ELF-1 (cell line): ENCODE data around the gene RNH1.

ENCODE experiments used
- DNase-seq: peaks from one replicate; pipeline ENCODE4 v3.0.0-alpha.2; 2016; ENCODE audit warnings: low read depth, low spot score

RNH1 gene

DNA sequence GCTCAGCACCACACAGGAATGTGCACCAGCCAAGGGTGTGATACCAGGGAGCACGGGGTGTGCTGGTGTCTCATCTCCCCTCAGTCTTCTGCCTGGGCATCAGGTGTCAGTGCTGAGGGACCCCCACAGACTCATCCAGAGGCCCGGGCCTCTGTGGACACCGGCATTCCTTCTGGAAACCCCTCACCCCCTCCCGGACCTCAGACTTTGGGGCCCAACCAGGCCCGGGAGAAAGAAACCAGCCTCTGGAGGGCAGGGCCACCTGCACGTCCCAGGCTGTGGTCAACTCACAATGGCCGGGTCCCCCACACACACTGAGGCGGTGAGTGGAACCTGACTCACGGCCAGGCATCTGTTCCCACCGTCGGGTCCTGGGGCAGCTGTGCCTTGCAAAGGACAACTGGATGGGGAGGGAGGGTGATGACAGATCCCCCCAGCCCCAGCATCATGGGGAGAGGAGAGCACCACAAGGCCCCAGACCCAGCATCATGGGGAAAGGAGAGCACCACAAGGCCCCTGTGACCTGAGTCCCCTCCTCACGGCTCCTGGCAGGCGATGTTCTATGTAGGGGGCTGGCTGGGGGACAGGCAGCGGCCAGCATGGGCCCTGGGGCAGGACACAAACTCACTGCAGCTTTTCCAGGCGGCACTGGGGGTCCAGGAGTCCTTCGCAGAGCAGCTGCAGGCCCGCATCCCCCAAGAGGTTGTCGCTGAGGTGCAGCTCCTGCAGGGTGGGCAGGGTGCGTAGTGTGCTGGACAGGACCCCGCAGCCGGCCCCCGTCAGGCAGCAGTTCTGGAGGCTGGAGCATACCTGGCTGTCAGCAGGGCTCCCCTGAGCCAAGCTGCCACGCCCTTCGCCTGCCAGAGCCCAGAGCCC lies 7.6 kb downstream of the RNH1 start:
- DNase-seq = no peak

DNA sequence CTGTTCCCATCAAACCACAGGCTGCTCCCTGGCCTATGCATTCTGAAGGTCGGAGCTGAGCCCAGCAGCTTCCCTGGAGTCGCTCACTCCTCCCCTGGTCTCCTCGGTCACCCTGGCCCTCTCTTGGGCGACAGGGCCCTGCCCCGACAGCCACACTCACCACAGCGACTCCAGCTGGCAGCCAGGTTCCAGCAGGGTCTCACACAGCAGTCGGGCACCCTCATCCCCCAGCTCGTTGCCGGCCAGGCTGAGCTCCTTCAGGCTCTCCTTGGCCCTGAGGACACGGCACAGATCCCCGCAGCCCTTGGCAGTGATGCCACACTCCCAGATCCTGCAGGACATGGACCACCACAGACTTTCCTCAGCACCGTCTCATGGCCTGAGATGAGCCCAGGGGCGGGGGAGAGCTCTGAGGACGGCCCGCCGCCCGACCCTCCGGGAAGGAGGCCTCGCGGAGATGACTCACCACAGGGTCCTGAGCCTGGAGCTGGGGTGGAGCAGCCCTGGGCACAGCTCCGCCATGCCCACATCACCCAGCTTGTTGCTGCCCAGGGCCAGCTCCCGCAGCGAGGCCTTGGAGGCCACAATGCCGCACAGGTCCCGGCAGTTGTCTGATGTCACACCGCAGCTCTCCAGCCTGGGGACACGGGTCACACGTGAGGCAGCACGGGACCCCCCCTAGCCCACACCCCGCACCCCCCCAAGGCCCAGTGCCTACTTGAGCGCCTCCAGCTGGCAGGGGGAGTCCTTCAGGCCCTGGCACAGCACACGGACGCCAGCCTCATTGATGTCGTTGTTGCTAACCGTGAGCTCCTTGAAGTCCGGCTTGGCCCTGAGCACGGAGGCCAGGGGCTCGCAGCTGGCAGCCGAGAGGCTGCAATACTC lies 8.5 kb downstream of the RNH1 start:
- DNase-seq = no peak

DNA sequence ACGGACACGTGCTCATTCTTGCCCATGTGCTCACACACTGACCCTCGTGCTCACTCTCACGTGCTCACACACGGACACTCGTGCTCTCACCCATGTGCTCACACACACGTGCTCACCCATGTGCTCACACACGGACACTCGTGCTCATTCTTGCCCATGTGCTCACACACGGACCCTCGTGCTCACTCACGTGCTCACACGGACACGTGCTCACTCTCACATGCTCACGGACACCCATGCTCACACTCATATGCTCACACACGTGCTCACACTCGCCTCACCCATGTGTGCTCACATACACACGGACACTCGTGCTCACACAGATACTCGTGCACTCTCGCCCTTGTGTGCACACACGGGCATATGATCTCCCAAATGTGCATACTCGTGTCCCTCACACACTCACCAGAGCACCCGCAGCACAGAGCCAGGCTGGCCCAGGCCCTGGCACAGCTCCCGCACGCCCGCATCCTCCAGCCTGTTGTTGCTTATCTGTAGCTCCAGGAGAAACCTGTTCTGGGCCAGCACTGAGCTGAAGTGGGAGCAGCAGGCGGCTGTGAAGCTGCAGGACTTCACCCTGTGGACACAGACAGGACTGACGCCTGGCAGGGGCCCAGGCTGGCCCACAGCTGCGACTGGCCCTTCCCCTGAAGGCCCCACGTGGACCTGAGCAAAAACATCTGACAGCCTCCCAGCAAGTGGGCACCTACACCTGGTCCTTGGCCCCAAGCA lies 9.3 kb downstream of the RNH1 start:
- DNase-seq = no peak

DNA sequence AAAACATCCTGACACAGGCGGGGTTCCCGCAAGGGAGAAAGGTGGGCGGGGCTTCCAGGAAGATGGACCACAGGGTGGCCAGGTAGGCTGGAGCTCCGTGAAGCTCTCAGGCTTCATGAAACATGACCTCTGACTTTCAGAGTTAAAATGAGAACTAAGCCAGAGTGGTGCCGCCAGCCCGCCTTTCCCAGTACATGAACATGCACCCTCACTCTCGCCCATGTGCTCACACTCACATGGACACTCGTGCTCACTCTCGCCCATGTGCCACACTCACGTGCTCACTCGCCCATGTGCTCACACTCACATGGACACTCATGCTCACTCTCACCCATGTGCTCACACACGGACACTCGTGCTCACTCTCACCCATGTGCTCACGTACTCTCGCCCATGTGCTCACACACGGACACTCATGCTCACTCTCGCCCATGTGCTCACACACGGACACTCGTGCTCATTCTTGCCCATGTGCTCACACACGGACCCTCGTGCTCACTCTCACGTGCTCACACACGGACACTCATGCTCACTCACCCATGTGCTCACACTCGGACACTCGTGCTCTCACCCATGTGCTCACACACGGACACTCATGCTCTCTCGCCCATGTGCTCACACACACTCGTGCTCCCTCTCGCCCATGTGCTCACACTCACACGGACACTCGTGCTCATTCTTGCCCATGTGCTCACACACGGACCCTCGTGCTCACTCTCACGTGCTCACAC lies 10.0 kb downstream of the RNH1 start:
- no peak for DNase-seq

DNA sequence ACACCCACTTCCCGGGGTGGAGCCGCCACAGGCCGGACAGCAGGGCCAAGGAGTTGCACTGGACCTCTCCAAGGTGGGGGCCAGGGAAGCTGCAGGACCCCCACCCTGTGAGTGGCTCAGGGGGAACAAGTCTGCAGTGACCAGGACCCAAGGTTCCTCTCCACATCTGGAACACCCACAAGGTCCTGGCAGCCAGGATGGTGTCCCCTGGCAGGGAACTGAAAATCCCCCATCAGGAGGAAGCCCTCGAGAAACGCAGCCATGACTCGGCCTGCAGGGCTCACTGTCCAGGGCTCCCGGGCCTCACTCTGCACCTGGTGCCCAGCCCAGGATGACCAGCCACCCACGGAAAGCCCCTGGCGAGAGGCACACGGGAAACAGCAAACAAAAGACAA lies 11.5 kb downstream of the RNH1 start:
- no peak for DNase-seq

DNA sequence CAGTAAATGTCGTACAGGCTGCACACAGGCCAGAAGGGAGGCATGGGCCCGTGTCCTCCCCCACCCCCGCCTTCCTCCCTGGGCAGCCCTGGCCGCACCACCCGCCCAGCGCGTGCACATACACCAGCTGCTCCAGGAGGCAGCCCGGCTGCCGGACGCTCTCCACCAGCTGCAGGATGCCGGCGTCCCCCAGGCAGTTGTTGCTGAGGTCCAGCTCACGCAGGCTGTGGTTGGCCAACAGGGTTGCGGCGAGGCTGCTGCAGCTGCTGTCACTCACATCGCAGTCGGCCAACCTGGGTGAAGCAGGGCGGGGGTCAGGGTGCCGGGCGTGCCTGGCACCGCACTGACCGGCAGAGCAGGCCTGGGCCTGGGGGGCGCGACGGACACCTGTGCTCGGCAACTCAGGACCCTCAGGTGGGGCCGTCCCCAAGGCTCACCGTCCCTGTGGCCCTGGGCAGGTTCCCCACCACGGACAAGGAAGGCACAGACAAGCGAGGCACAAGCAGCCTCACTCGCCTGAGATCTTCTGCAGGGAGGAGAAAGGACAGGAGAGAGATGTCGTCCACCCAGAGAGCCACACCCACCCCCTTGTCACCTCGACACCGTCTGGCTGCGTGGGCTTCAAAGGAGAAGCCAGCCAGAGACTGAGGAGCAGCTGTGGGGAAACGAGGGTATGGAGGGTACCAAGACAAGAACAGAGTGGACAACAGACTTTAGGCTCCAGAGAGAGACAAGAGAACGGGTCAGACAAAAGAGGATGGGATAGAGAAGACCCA lies 12.1 kb downstream of the RNH1 start:
- no peak for DNase-seq

DNA sequence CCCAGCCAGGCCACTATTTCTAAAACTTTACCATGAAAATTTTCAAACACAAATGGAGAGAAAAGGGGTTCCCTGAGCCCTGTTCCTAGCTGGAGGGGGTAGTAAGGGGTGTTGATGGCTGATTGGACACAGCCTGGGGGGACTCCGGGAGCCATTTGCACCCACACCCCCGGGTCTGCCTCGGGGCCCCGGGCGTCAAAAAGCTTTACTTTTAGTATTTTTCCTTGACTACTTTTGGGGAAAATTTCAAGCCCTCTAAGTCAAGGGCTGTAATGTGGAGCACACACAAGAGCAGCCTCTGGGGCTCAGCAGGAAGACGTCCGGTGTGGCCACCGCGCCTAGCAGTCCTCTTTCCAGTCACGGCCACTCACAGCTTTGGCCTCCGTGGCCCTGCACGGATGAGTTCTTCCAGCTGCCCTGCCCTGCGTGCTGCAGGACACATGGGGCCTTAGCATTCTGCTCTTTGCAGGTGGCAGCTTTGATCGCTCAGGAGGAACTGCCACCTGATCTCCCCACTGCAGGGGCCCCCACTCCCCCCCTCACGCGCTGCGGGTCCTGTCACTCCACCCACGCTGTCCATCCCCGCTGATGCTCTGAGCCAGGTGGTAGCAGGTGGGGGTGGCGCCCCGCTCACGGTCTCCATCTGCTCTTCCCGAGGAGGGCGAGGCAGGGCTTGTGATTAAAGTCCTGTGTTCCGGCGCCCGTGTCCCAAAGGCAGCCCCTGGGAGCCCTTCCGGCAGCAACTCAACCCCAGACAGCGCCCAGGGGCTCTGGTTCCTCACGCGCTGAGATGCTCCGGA lies 14.4 kb downstream of the RNH1 start:
- DNase-seq = no peak

DNA sequence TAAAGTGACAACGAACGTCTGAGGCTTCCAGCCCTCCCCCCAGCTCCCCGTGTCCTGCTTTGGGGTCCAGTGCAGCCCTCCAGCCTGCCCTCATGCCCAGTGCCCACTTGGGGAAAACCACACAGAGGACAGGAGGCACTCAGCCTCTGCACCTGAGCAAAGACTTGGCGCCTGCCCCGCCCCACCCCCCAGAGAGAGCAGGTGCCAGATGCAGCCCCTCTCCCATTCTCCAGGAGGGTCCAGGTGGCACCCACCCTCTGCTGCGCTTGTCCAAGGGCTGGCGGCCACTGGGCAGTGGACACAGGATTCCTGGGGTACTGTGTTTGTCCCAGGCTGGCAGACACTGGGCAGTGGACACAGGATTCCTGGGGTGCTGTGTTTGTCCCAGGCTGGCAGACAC lies 15.7 kb downstream of the RNH1 start:
- DNase-seq = no peak

DNA sequence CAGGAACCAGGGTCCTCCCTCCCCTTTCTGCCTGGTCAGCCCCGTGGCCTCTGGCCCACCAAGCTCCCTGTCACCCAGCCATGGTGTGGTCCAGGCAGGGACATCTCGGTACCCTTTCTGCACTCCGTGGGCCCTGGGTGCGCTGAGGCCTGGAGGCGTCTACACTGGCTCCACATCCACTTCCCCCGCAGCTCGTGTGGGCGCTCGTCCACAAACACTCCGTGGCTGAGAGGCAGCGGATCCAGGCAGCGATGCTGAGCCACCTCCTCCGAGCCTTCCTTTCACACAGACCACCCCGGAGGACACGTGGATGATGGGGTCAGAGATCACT lies 16.1 kb downstream of the RNH1 start:
- no peak for DNase-seq

DNA sequence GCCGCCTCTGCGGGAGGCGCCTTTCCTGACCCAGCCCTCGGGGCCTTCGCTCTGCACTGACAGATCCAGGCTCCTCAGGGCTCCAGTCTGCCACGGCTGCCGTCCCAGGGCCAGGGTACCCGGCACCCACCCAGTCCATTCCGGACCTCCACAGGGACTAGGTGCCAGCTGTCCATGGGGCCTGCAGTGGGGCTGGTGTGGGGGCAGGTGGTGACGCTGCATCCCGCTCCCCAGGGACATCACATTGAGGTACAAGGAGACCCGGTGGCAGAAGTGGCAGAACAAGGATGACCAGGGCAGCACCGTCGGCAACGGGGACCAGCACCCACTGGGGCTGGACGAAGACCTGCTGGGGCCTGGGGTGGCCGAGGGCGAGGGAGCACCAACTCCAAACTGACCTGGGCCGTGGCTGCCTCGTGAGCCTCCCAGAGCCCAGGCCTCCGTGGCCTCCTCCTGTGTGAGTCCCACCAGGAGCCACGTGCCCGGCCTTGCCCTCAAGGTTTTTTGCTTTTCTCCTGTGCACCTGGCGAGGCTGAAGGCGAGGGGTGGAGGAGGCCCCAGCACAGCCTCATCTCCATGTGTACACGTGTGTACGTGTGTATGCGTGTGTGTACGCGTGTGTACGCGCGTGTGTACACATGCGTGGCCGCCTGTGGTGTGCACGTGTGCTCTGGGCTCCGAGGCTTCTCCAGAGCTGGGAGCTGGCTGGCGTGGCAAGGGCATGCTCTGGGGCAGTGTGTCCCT lies 16.7 kb downstream of the RNH1 start:
- no peak for DNase-seq

DNA sequence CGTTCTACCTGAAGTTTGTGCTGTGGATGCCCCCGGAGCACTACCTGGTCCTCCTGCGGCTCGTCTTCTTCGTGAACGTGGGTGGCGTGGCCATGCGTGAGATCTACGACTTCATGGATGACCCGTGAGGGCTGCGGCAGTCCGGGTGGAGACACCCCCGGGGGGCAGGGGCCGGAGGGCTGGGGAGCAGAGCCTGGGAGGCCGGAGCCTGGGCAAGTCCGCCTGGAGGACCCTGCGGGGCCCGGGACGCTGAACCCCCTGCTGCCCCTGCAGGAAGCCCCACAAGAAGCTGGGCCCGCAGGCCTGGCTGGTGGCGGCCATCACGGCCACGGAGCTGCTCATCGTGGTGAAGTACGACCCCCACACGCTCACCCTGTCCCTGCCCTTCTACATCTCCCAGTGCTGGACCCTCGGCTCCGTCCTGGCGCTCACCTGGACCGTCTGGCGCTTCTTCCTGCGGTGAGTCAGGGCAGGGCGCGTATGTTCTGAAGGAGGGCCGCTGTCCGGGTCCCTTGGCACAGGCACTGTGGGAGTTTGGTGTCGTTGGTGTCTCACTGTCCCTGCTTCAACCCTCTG lies 17.3 kb downstream of the RNH1 start:
- DNase-seq = no peak

DNA sequence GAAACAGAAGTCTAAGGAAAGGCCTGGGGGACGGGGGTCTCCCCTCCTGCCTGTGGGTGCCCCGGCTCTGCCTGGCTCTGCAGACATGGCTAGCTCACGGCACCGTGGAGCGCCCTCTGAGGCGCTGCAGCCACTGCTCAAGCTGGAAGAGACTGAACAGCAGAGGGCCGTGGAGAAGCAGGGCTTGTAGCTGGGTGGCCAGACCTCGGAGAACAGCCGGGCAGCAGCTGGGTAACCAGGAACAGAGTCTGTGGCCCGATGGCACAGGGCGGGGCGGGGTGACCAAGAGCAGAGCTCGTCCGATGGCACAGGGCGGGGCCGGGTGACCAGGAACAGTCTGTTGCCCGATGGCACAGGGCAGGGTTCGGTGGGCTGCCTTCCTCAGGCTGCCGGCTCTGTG lies 18.1 kb downstream of the RNH1 start:
- no peak for DNase-seq

DNA sequence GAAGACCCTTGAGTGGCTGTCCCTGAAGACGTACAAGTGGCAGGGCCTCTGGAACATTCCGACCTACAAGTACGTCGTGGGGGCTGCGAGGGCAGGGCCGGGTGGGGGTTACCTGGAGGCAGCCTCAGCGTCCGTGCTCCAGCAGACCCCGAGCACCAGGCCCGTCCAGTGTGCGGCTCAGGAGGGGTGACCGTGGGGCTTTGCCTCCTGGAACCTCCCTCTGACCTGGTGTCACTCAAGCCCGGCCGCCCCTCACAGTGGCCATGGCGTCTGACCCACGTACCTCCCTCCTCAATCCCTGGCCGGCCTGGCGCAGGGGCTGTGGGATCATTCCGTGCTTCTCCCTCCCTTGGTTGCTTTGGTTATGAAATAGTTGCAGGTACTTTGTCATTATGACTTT lies 18.5 kb downstream of the RNH1 start:
- no peak for DNase-seq

DNA sequence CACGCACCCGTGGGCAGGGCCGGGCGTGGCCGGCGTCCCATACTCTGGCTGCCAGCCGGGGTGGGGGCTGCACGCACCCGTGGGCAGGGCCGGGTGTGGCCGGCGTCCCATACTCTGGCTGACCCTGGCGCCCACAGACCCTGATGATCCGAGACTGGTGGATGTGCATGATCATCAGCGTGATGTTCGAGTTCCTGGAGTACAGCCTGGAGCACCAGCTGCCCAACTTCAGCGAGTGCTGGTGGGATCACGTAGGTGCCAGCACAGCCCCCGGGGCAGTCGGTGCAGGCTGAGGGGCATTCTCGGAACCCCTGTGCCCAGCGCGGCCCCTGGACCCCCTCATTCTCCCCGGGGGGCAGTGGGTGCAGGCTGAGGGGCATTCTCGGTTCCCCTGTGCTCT lies 19.0 kb downstream of the RNH1 start:
- no peak for DNase-seq

DNA sequence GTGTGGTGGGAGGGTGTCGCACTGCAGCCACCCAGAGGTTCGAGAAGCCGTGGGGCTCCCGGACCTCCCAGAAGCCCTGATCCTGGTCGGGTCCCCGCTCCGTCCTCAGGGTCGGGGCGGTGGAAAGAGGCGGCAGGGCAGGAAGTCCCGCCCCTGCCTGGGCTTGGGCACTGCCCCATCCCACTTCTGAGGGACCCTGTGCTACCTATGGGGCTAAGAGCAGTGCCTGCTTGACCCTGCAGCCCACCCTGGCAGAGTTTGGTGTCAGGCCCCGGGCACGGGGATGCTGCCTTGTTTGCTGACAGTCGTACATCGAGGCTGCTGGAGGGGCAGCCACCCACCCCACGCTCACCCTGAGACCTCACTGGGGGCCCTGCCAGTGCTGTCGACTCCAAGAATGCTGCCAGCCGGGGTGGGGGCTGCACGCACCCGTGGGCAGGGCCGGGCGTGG lies 19.4 kb downstream of the RNH1 start:
- DNase-seq = no peak

DNA sequence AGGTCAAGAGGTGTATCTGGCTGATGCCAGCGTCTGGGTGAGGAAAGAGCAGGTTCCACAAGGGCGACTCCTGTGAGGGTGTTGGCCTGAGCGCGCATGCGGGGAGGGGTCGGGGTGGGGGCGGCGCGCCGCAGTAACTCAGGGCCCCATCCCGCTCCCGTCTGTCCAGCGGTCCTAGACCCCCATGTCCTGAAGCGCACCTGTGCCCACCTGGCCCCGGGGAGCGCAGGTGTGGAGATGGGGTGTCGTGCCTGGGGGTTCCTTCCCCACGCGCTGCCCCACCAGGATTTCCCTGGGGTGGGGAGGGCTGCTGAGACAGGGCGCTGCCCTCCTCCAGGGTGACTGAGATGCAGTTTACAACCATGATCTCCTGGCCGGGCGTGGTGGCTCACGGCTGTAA lies 20.9 kb downstream of the RNH1 start:
- no peak for DNase-seq

DNA sequence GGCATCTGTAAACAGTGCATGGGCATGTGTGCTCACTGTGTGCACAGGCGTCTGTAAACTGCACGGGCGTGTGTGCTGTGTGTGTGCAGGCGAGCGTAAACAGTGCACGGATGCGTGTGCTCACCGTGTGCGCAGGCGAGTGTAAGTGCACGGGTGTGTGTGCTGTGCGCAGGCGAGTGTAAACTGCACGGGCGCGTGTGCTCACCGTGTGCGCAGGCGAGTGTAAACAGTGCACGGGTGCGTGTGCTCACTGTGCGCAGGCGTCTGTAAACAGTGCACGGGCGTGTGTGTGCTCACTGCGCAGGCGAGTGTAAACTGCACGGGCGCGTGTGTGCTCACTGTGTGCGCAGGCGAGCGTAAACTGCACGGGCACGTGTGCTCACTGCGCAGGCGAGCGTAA lies 22.4 kb downstream of the RNH1 start:
- DNase-seq = no peak

DNA sequence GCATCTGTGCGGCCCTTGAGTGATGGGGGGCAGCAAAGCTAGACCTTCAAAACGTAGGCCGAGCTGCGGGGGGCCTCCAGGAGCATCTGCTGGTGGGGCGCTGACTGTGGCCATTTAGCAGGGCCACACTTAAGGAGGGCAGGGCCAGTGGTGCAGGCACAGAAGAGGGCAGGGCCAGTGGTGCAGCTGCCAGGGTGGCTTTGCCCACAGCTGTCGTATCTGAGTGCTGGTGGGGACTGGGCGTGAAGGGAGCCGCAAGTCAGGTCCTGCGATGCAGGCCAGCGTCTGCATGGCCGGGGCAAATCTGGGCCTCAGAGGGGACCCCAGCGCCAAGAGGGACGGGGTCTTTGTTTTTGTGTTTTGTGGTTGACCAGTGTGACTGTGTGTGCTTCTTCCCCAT lies 27.7 kb downstream of the RNH1 start:
- DNase-seq = no peak
